ENCODE measurements around the gene NOL9. TPM values are rescaled to one million over a fixed set of nuclear protein-coding genes. Genes with fewer than 3 reads are reported as not detected.
A peak's percentile ranks its signal among the peaks of the same experiment; 100 is the strongest.

Gene NOL9
- total and polyA plus RNA-seq, 2 of the 13 experiments (the other 11 are each of a cell fraction or from before 2014, with no cell fraction given): 18.0 to 24.7 TPM

- TF ChIP-seq HBP1 (CRISPR knock-in tag; IDR thresholded peaks at IDR 0.05; ENCODE audit: low read depth): peak; percentile 54
- no peak for TF ChIP-seq ESRRA (CRISPR knock-in tag; IDR thresholded peaks at IDR 0.05; ENCODE audit: low read depth)
- no peak for TF ChIP-seq ZNF850 (CRISPR knock-in tag; conservative IDR thresholded peaks at IDR 0.05)
- no peak for TF ChIP-seq KIAA2018 (CRISPR knock-in tag; IDR thresholded peaks at IDR 0.05; ENCODE audit: borderline replicate concordance)
- TF ChIP-seq RAD51 (IDR thresholded peaks at IDR 0.05; ENCODE audit: borderline replicate concordance): no peak
- TF ChIP-seq ZMYM3 (CRISPR knock-in tag; IDR thresholded peaks at IDR 0.05): no peak
- TF ChIP-seq AGO1 (IDR thresholded peaks at IDR 0.05; ENCODE audit: low read depth, low read length, poor library complexity, severe bottlenecking): no peak
- TF ChIP-seq MTA1 (CRISPR knock-in tag; IDR thresholded peaks at IDR 0.05; ENCODE audit: borderline replicate concordance): peak; percentile 29; the same call in 1 of the 2 replicates
- TF ChIP-seq ZNF891 (CRISPR knock-in tag; IDR thresholded peaks at IDR 0.05): 0 out of 2 replicates have a peak, but pooled peaks have one; percentile 49
- 0 out of 2 replicates have a peak, but pooled peaks have one; percentile 22 for TF ChIP-seq HMG20A (CRISPR knock-in tag; IDR thresholded peaks at IDR 0.05; ENCODE audit: borderline replicate concordance)
- TF ChIP-seq HOXD1 (CRISPR knock-in tag; IDR thresholded peaks at IDR 0.05): peak; percentile 64; the same call in 1 of the 2 replicates
- no peak for TF ChIP-seq ZNF367 (CRISPR knock-in tag; IDR thresholded peaks at IDR 0.05; ENCODE audit: borderline replicate concordance)
- no peak for TF ChIP-seq ZNF546 (CRISPR knock-in tag; conservative IDR thresholded peaks at IDR 0.05)
- peak; percentile 99 for TF ChIP-seq ZNF574 (CRISPR knock-in tag; IDR thresholded peaks at IDR 0.05)
- TF ChIP-seq ZNF660 (CRISPR knock-in tag; IDR thresholded peaks at IDR 0.05; ENCODE audit: borderline replicate concordance, low read depth): no peak
- peak; percentile 80; the same call in 1 of the 2 replicates for TF ChIP-seq EEA1 (CRISPR knock-in tag; IDR thresholded peaks at IDR 0.05; ENCODE audit: borderline replicate concordance)
These were observed at the start of gene NOL9 (continued) for GRCh38 chr1:6554031-6554906.
